ENCODE measurements around the gene MRPL18. TPM values are rescaled to one million over a fixed set of nuclear protein-coding genes. Genes with fewer than 3 reads are reported as not detected.

MRPL18 gene
- total RNA-seq, 3 donors from 2014 or later: 51.1 to 65.5 (median 62.0) TPM

GRCh38 chr6:159829526-159829925 is 39.3 kb downstream of the MRPL18 start:
- no peak for DNase-seq
- TF ChIP-seq CTCF (IDR thresholded peaks at IDR 0.05): no peak
- Histone ChIP-seq H3K9me3 (no peaks in the 10 kb centered on the region), H3K4me3 (no peak overlapping the region), H3K4me1 (ENCODE audit: low read depth) (no peaks in the 10 kb centered on the region), H3K36me3 (ENCODE audit: low read depth) (no peaks in the 10 kb centered on the region)
- intact Hi-C loops (cut with DNase I, micrococcal nuclease): no loop called here
- ATAC-seq: no peak

- no peaks in the 10 kb centered on the region for H3K4me1 ChIP-seq (ENCODE audit: low read depth)
- TF ChIP-seq CTCF (IDR thresholded peaks at IDR 0.05): no peak
- no peak overlapping the region for H3K4me3 ChIP-seq
- H3K9me3 ChIP-seq: no peaks in the 10 kb centered on the region
- ATAC-seq (no peak), DNase-seq (no peak)
- no peaks in the 10 kb centered on the region for H3K36me3 ChIP-seq (ENCODE audit: low read depth)
- intact Hi-C loops (cut with DNase I, micrococcal nuclease): no loop called here
Observed at GRCh38 chr6:159830501-159831372, 40.5 kb downstream of the MRPL18 start.

- intact Hi-C loops (cut with DNase I, micrococcal nuclease): no loop called here
- H3K4me1 ChIP-seq (ENCODE audit: low read depth): no peaks in the 10 kb centered on the region
- peak; percentile 64 for ATAC-seq
Observed at GRCh38 chr6:159831373-159831679, 41.1 kb downstream of the MRPL18 start.

GRCh38 chr6:159832946-159833345 is 42.7 kb downstream of the MRPL18 start:
- no peaks in the 10 kb centered on the region for H3K9me3 ChIP-seq
- TF ChIP-seq CTCF (IDR thresholded peaks at IDR 0.05): no peak
- no peaks in the 10 kb centered on the region for H3K4me1 ChIP-seq (ENCODE audit: low read depth)
- DNase-seq: no peak
- no peak overlapping the region for H3K4me3 ChIP-seq
- no peaks in the 10 kb centered on the region for H3K36me3 ChIP-seq (ENCODE audit: low read depth)
- peak; percentile 27 for ATAC-seq
- intact Hi-C loops (cut with DNase I, micrococcal nuclease): no loop called here

More at GRCh38 chr6:159831373-159831679, 41.1 kb downstream of the MRPL18 start:
- Histone ChIP-seq H3K4me3 (no peak overlapping the region), H3K36me3 (ENCODE audit: low read depth) (no peaks in the 10 kb centered on the region), H3K9me3 (no peaks in the 10 kb centered on the region)
- no peak for DNase-seq
- no peak for TF ChIP-seq CTCF (IDR thresholded peaks at IDR 0.05)

- intact Hi-C loops (cut with DNase I, micrococcal nuclease): no loop called here
- Histone ChIP-seq H3K36me3 (ENCODE audit: low read depth) (no peaks in the 10 kb centered on the region), H3K4me3 (no peak overlapping the region), H3K9me3 (no peaks in the 10 kb centered on the region), H3K4me1 (ENCODE audit: low read depth) (no peaks in the 10 kb centered on the region)
- no peak for TF ChIP-seq CTCF (IDR thresholded peaks at IDR 0.05)
- no peak for DNase-seq
- no peak for ATAC-seq
Observed at GRCh38 chr6:159833556-159833955, 43.3 kb downstream of the MRPL18 start.
